GM13977 (cell line): Measurements from ENCODE around the gene GNL2.

Source experiments
- DNase-seq: peaks from one replicate; pipeline ENCODE4 v3.0.0; 2012; ENCODE audit warnings: low spot score
- in situ Hi-C: fragments of 300-500 bp; cut with MboI; formaldehyde crosslinking; loops from one replicate; pipeline ENCODE4 v1.12.0; 2022; ENCODE audit warnings: low sequenced_read_pairs, low pct_unique_long_range_greater_than_20kb, mixed read lengths, inconsistent platforms; ENCODE audit not compliant: unreplicated experiment
- TF ChIP-seq, protein P1 (sequence below): IDR thresholded peaks from 2 replicates; pipeline ENCODE4 v1.5.1; 2012; ENCODE audit warnings: mild to moderate bottlenecking, control low read depth; ENCODE audit not compliant: insufficient read depth; ENCODE audit errors: extremely low read depth, missing control alignments

Gene GNL2

DNA sequence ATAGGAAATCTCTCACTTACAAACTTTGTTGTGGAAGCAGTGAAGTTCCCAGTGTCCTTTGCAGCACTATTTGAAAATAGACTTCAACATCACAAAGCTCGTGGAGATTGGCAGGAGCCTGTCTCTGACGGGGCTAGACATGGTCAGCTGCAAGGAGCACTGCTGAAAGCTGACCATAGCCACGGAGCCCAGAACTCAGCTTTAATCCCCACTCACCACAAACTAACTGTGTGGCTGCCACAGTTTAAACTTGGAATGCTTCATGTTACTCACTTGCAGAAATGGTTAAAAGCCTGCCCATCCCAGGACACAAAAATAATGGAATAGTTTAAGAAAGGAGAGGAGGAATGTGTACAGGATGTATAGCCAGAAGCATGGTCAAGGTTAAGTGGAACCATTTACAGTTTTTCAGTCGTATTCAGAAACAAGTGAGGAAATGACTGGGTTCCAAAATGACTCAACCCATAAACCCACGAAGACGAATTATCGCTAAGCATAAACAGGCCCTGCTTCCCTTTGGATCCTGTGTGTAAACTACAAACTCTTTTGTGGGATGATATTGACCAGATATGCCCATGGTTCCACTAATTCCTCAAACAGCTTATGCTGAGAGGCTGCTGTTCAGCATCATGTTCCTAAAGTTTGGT is 20.8 kb downstream of the GNL2 start:
- in situ Hi-C loops: loop anchor here (25.0 kb wide), 1 partner anchor 287 kb away; the partner anchor contains the start of gene MTF1
- DNase-seq: peak; percentile 21
- TF ChIP-seq, protein P1, sequence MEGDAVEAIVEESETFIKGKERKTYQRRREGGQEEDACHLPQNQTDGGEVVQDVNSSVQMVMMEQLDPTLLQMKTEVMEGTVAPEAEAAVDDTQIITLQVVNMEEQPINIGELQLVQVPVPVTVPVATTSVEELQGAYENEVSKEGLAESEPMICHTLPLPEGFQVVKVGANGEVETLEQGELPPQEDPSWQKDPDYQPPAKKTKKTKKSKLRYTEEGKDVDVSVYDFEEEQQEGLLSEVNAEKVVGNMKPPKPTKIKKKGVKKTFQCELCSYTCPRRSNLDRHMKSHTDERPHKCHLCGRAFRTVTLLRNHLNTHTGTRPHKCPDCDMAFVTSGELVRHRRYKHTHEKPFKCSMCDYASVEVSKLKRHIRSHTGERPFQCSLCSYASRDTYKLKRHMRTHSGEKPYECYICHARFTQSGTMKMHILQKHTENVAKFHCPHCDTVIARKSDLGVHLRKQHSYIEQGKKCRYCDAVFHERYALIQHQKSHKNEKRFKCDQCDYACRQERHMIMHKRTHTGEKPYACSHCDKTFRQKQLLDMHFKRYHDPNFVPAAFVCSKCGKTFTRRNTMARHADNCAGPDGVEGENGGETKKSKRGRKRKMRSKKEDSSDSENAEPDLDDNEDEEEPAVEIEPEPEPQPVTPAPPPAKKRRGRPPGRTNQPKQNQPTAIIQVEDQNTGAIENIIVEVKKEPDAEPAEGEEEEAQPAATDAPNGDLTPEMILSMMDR: no peak

- DNase-seq: no peak
- in situ Hi-C loops: loop anchor here (25.0 kb wide), 1 partner anchor 292 kb away; the partner anchor contains the start of gene MTF1
These were observed 25.0 kb downstream of the GNL2 start for GRCh38 chr1:37570528-37571334.

GRCh38 chr1:37567023-37567422 is 28.7 kb downstream of the GNL2 start:
- no peak for DNase-seq
- TF ChIP-seq, protein P1: no peak
- in situ Hi-C loops: loop anchor here (25.0 kb wide), 1 partner anchor 295 kb away; the partner anchor contains the start of gene MTF1

More at GRCh38 chr1:37570528-37571334, 25.0 kb downstream of the GNL2 start:
- TF ChIP-seq, protein P1: no peak

GRCh38 chr1:37564892-37565291 is 30.8 kb downstream of the GNL2 start:
- TF ChIP-seq, protein P1: no peak
- in situ Hi-C loops: loop anchor here (25.0 kb wide), 1 partner anchor 297 kb away; the partner anchor contains the start of gene MTF1
- no peak for DNase-seq

GRCh38 chr1:37562984-37563383 is 32.8 kb downstream of the GNL2 start:
- DNase-seq: no peak
- in situ Hi-C loops: loop anchor here (25.0 kb wide), 1 partner anchor 299 kb away; the partner anchor contains the start of gene MTF1
- TF ChIP-seq, protein P1: no peak

GRCh38 chr1:37561133-37562132 is 34.3 kb downstream of the GNL2 start:
- peak; percentile 48 for DNase-seq
- TF ChIP-seq, protein P1: peak; percentile 60
- in situ Hi-C loops: loop anchor here (25.0 kb wide), 1 partner anchor 301 kb away; the partner anchor contains the start of gene MTF1
